Activated naive CD4-positive, alpha-beta T cell treated with anti-CD3 and anti-CD28 coated beads, Interleukin-2, amount 10 ng/mL, durations not matched to agents 7 days and 5 days (primary cell): ENCODE results near the gene COL6A1.
"Not testable (repeated sequence)": the region's sequence is repeated elsewhere in the genome, so short reads cannot be mapped to it uniquely, and the experiment has no call there.

Experiments used
- CTCF ChIA-PET: fragments of 350-600 bp; sonication (Branson Sonifier 250); formaldehyde crosslinking; loops from one replicate; lab custom pipeline; 2021; ENCODE audit warnings: antibody characterized with exemption; lab: Charles Lee
- DNase-seq: peaks from one replicate; pipeline ENCODE4 v3.0.0-alpha.2; 2020
- H3K27ac Mint-ChIP-seq: one replicate; pipeline ENCODE4 v1.8.0; 2021; ENCODE audit warnings: mild to moderate bottlenecking, moderate library complexity, mixed read lengths
- H3K27me3 Mint-ChIP-seq: one replicate; pipeline ENCODE4 v1.8.0; 2021; ENCODE audit warnings: mild to moderate bottlenecking, mixed read lengths
- H3K36me3 Mint-ChIP-seq: one replicate; pipeline ENCODE4 v1.8.0; 2021; ENCODE audit warnings: mixed read lengths
- H3K4me1 Mint-ChIP-seq: one replicate; pipeline ENCODE4 v1.8.0; 2021; ENCODE audit warnings: mixed read lengths
- H3K4me3 Mint-ChIP-seq: one replicate; pipeline ENCODE4 v1.8.0; 2021; ENCODE audit warnings: mild to moderate bottlenecking, moderate library complexity, mixed read lengths
- H3K9me3 Mint-ChIP-seq: one replicate; pipeline ENCODE4 v1.8.0; 2021; ENCODE audit warnings: mixed read lengths

COL6A1 gene

DNA sequence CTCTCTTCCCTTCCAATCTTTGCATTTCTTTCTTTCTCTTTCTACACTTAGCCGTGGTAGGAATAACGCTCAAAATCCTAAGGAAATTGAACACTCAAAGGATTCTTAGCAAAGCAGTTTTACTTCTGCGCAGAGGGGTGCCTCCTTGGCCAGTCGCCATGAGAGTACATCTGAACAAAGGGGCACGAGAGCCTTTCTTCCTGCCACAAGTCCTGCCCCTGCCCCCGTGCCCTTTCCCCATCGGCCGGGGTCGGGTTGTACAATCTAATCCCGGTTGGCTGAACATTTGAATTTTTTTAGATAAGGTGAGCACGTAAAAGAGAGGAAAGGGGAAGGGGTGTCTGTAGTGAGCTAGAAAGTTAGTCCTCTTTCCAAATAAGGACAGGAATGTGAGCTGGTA lies 28.6 kb upstream of the COL6A1 start:
- no peak overlapping the region for H3K4me3 Mint-ChIP-seq
- no peaks in the 10 kb centered on the region for H3K36me3 Mint-ChIP-seq
- CTCF ChIA-PET = no interaction called here
- H3K9me3 Mint-ChIP-seq = no peaks in the 10 kb centered on the region
- DNase-seq = no peak
- H3K4me1 Mint-ChIP-seq = no peaks in the 10 kb centered on the region
- peaks cover 29% of the 10 kb centered on the region for H3K27me3 Mint-ChIP-seq
- no peak overlapping the region for H3K27ac Mint-ChIP-seq

DNA sequence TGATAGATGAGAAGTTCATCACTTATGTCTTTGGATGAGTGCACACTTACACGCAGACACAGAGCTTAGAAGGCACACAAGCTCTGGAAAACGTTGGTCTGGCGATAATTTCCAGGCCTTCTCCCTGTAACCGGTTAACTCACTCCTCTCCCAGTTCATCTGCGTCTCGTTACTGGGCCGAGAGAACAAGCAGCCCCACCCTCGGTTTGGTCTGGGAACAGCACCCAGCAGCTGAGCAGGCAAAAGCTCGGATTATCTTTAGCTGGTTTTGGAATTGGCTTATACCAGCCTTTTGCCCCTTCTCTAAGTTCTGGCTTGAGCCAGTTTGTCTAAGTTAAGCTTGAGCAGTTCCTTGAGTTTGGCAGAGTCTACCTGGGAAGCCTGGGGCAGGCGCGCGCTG lies 27.3 kb upstream of the COL6A1 start:
- Mint-ChIP-seq H3K27me3 (peaks cover 33% of the 10 kb centered on the region), H3K9me3 (no peaks in the 10 kb centered on the region), H3K36me3 (no peaks in the 10 kb centered on the region), H3K4me1 (peaks cover 2% of the 10 kb centered on the region), H3K4me3 (no peak overlapping the region), H3K27ac (no peak overlapping the region)
- CTCF ChIA-PET = interaction anchor here (1.4 kb wide), 1 partner anchor 19 kb away, joined by 5 read pairs; no protein-coding TSS in a partner anchor
- DNase-seq = no peak

DNA sequence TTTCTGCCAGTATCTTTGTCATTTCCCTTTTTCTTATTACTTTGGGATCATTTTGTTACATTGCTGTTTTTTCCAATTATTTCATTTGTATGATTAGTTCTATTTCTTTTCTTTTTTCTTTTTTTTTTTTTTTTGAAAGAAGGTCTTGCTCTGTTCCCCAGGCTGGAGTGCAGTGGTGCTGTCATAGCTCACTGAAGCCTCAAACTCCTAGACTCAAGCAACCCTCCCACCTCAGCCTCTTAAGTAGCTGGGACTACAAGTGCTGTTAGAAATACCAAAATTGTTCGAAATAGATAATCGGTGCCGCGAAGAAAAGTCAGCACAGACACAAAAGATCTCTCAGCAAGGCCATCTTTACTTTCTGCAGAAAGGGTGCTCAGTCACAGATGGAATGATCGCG lies 26.6 kb upstream of the COL6A1 start:
- CTCF ChIA-PET = interaction anchor here (1.4 kb wide), 1 partner anchor 19 kb away, joined by 5 read pairs; no protein-coding TSS in a partner anchor

DNA sequence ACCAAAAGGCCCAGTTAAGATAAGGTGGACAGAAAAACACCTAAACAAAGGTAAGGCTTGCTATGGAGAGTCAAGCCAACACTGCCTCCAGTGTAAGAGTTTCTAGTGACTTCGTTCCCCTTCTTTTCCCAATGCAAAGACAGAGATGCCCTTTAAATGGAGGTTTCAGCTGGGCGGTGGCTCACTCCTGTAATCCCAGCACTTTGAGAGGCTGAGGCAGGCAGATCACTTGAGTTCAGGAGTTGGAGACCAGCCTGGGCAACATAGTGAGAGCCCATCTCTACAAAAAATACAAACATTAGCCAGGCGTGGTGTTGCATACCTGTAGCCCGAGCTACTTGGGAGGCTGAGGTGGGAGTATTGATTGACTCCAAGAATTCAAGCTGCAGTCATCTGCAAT lies 24.0 kb upstream of the COL6A1 start:
- CTCF ChIA-PET = no interaction called here
- Mint-ChIP-seq H3K36me3 (peaks cover 2% of the 10 kb centered on the region), H3K4me1 (peaks cover 2% of the 10 kb centered on the region), H3K4me3 (no peak overlapping the region), H3K27ac (no peak overlapping the region), H3K9me3 (peaks cover 14% of the 10 kb centered on the region), H3K27me3 (peaks cover 53% of the 10 kb centered on the region)
- DNase-seq = no peak

More for the DNA sequence above, 26.6 kb upstream of the COL6A1 start:
- no peak for DNase-seq
- Mint-ChIP-seq H3K36me3 (no peaks in the 10 kb centered on the region), H3K27me3 (peaks cover 39% of the 10 kb centered on the region), H3K4me3 (no peak overlapping the region), H3K4me1 (peaks cover 2% of the 10 kb centered on the region), H3K27ac (no peak overlapping the region), H3K9me3 (no peaks in the 10 kb centered on the region)

DNA sequence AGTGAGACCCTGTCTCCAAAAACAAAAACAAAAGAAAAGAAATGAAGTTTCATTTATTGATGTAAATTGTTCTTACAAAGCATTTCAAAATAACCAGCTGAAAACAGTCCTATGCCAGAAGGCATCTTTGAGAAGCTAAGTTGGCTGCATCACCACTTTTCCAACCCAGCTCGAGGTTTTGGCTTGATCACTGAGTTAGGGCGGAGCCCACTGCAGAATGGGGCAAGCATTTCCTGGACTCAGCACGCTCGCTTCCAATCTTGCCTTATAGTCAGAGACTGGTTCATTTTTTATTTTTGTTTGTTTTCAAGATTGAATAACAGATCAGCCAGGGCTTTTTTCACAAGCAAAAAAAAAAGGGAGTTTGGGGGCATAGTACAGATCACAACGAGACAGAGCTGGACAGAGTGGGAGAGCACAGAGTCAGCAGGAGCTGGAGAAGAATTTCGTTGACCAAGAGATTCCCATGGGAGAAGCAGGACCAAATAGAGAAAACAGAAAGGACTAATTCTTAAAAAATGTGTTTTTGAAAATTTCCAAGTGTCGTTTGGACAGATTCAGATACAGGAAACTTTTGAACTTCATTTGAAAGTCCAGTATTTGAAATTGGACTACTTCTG lies 23.5 kb upstream of the COL6A1 start:
- DNase-seq = no peak

DNA sequence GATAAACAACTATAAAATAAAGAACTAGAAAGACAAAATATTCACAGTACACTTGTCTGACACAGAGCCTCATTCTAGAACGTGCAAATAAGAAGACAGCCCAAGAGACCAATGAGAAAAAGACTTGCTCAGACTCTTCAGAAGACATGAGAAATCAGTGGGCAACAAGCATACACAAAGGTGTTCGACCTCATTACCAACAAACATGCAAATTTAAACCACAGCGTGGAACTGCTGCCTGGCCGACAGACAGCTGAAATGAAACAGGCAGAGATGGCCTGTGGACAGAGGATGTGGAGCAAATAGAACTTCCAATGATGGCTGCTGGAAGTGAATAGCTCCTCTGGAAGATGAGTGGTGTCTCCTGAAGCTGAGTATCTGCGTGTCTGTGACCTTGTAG lies 22.4 kb upstream of the COL6A1 start:
- Mint-ChIP-seq H3K27ac (no peak overlapping the region), H3K9me3 (peaks cover 25% of the 10 kb centered on the region), H3K4me3 (no peak overlapping the region), H3K27me3 (peaks cover 62% of the 10 kb centered on the region), H3K4me1 (peaks cover 2% of the 10 kb centered on the region), H3K36me3 (peaks cover 3% of the 10 kb centered on the region)
- CTCF ChIA-PET = no interaction called here
- DNase-seq = no peak

More for the DNA sequence above, 23.5 kb upstream of the COL6A1 start:
- H3K27me3 Mint-ChIP-seq = peaks cover 56% of the 10 kb centered on the region
- H3K36me3 Mint-ChIP-seq = peaks cover 2% of the 10 kb centered on the region
- peaks cover 19% of the 10 kb centered on the region for H3K9me3 Mint-ChIP-seq
- H3K27ac Mint-ChIP-seq = no peak overlapping the region
- CTCF ChIA-PET = no interaction called here
- no peak overlapping the region for H3K4me3 Mint-ChIP-seq
- H3K4me1 Mint-ChIP-seq = peaks cover 2% of the 10 kb centered on the region

DNA sequence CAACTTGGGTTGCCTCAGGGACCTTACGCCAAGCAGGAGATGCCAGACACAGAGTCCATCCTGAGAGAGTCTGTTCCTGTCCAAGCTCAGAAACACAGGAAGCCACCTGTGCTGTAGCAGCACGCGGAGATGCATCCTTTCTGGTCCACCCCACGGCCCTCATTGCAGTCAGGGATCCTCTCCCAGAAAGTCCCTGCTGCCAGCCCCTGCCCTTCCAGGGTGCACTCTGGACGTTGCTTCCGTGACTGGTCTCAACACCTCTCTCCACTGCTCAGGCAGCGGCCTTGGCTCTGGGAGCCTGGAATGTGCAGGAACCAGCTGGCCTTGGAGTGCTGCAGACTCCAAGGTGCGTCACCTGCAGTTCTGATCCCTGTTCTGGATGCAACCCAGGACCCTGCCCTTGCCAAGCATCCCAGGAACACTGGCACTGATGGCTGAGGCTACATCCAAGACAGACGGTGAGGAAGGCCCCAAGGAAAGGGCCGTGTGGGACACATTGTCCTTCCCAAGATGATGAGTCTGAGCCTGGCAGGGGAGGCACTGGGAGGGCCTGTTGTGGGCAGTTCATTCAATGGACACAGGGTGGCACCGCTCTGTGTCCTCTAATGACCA lies 21.7 kb upstream of the COL6A1 start:
- no peak for DNase-seq
- H3K9me3 Mint-ChIP-seq = peaks cover 28% of the 10 kb centered on the region
- H3K36me3 Mint-ChIP-seq = peaks cover 3% of the 10 kb centered on the region
- no peak overlapping the region for H3K27ac Mint-ChIP-seq
- H3K4me1 Mint-ChIP-seq = peaks cover 2% of the 10 kb centered on the region
- peaks cover 64% of the 10 kb centered on the region for H3K27me3 Mint-ChIP-seq
- no peak overlapping the region for H3K4me3 Mint-ChIP-seq
- CTCF ChIA-PET = no interaction called here

DNA sequence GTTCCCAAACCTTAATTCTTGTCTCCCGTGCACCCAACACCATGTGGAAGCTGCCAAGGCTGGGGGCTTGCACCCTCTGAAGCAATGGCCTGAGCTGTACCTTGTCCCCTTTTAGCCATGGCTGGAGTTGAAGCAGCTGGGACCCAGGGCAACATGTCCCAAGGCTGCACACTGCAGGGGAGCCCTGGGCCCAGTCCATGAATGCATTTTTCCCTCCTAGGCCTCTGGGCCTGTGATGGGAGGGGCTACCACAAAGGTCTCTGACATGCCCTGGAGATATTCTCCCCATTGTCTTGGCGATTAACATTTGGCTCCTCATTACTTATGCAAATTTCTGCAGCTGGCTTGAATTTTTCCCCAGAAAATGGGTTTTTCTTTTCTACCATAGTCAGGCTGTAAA lies 20.2 kb upstream of the COL6A1 start:
- CTCF ChIA-PET, H3K4me3 Mint-ChIP-seq, H3K36me3 Mint-ChIP-seq, DNase-seq, H3K4me1 Mint-ChIP-seq, H3K27ac Mint-ChIP-seq: not testable (repeated sequence)
- Mint-ChIP-seq H3K27me3 (peaks cover 64% of the 10 kb centered on the region), H3K9me3 (peaks cover 28% of the 10 kb centered on the region)

DNA sequence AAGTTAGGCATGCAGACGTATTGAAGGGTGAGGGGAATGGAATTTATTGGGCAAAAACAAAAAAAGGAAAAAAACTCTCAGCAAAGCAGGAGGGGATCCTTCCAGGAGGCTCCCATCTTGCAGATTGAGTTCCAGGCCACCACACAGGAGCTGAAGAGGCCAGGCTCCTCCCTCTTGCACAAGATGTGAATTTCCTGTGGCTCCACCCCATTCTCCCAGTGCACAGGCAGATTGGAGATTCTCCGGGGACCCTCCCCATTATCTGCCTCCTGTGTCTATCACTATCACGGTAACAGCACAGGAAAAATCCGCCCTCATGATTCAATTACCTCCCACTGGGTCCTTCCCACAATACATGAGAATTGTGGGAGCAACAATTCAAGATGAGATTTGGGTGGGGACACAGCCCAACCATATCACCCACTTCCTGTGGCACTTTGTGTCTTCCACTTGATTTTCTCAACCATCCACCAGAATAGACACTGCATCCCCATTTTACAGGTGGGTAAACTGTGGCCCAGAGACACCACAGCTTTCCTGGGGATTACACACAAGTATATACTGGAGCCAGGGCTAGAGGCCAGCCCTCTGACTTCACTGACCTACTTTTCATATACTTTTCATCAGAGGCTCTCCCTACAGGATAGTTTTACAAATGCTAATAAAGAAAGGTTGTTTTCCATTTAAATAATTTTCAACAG lies 18.9 kb upstream of the COL6A1 start:
- CTCF ChIA-PET = interaction anchor here (0.7 kb wide), 1 partner anchor 185 kb away, joined by 3 read pairs; no protein-coding TSS in a partner anchor
- no peak for DNase-seq
- Mint-ChIP-seq H3K27me3 (peaks cover 51% of the 10 kb centered on the region), H3K4me1 (peaks cover 2% of the 10 kb centered on the region), H3K36me3 (peaks cover 3% of the 10 kb centered on the region), H3K9me3 (peaks cover 28% of the 10 kb centered on the region), H3K27ac (no peak overlapping the region), H3K4me3 (no peak overlapping the region)

DNA sequence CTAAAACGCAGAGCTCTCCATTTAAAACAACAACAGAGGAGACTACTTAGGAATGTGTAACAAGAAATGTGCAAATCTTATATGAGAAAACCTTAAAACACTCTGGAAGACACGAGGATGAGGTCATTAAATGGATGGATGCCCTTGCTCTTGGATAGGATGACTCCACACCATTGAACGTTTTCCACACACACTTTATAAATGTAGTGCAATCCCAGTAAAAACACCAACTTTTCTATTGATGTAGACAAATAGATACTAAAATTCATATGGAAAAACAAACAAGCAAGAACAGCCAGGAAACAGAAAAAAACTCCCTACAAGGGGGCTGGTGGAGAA lies 18.4 kb upstream of the COL6A1 start:
- peaks cover 28% of the 10 kb centered on the region for H3K9me3 Mint-ChIP-seq
- H3K4me3 Mint-ChIP-seq = no peak overlapping the region
- peaks cover under 1% of the 10 kb centered on the region for H3K4me1 Mint-ChIP-seq
- peaks cover 46% of the 10 kb centered on the region for H3K27me3 Mint-ChIP-seq
- H3K36me3 Mint-ChIP-seq = peaks cover 3% of the 10 kb centered on the region
- no peak overlapping the region for H3K27ac Mint-ChIP-seq
- CTCF ChIA-PET = no interaction called here
- DNase-seq = no peak

DNA sequence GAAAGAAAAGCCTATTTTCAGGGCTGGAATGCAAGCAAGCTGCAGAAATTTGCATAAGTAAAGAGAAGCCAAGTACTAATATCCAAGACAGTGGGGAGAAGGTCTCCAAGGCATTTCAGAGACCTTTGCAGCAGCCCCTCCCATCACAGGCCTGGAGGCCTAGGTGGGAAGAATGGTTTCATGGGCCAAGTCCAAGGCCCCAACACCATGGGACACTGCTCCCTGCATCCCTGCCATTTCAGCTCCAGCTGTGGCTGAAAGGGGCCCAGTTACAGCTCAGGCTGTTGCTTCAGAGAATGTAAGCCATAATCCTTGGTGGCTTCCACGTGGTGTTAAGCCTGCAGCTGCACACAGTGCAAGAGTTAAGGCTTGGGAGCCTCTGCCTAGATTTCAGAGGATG lies 16.9 kb upstream of the COL6A1 start:
- H3K27ac Mint-ChIP-seq = no peak overlapping the region
- CTCF ChIA-PET = no interaction called here
- H3K27me3 Mint-ChIP-seq = peaks cover 36% of the 10 kb centered on the region
- H3K4me3 Mint-ChIP-seq = no peak overlapping the region
- peaks cover 28% of the 10 kb centered on the region for H3K9me3 Mint-ChIP-seq
- H3K36me3 Mint-ChIP-seq = peaks cover 3% of the 10 kb centered on the region
- H3K4me1 Mint-ChIP-seq = no peaks in the 10 kb centered on the region
- no peak for DNase-seq

DNA sequence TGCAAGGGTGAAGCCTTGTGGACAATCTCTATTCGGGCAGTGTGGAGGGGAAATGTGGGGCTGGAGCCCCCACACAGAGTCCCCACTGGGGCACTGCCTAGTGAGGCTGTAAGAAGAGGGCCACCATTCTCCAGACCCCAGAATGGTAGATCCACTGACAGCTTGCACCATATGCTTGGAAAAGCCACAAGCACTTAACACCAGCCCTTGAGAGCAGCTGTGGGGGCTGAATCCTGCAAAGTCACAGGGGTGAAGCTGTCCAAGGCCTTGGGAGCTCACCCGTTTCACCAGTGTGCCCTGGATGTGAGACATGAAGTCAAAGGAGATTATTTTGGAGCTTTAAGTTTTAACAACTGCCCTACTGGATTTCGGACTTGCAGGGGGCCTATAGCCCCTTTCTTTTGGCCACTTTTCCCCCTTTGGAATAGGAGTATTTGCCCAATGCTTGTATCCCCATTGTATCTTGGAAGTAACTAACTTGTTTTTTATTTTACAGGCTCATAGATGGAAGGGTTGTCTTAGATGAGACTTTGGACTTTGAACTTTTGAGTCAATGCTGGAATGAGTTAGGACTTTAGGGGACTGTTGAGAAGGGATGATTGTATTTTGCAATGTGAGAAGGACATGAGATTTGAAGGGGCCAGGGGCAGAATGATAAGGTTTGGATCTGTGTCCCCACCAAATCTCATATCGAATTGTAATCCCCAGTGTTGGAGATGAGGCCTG lies 16.3 kb upstream of the COL6A1 start:
- no peak overlapping the region for H3K27ac Mint-ChIP-seq
- CTCF ChIA-PET = no interaction called here
- H3K27me3 Mint-ChIP-seq = peaks cover 30% of the 10 kb centered on the region

DNA sequence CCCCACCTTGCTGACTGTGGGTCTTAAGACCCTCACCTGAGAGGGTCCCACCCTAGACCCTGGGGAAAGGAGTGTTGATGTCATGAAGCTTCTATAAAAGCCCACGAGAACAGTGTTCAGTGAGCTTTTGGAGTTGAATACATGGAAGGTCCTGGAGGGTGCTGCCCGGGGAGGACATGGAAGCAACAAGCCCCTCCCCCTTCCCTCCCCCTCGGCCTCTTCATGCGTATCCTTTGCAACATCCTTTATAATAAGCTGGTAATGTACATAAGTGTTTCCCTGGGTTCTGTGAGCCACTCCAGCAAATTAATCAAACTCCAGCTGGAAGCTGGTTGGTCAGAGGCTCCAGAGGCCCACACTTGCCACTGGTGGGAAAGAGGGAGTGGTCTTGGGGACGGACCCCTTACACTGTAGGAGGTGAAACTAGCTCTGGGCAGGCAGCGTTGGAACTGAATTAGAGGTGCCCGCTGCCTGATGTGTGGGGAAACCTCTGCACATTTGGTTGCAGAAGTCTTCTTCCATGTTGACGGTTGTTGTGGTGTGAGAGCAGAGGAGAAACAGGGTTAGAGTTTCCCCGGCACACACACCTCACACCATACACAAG lies 14.7 kb upstream of the COL6A1 start:
- Mint-ChIP-seq H3K4me1 (no peaks in the 10 kb centered on the region), H3K9me3 (peaks cover 18% of the 10 kb centered on the region), H3K27me3 (peaks cover 33% of the 10 kb centered on the region), H3K27ac (no peak overlapping the region), H3K4me3 (no peak overlapping the region), H3K36me3 (peaks cover 2% of the 10 kb centered on the region)
- DNase-seq = no peak
- CTCF ChIA-PET = no interaction called here

More for the DNA sequence above, 16.3 kb upstream of the COL6A1 start:
- H3K9me3 Mint-ChIP-seq = peaks cover 28% of the 10 kb centered on the region
- H3K4me3 Mint-ChIP-seq = no peak overlapping the region
- peaks cover 3% of the 10 kb centered on the region for H3K36me3 Mint-ChIP-seq
- no peak for DNase-seq
- no peaks in the 10 kb centered on the region for H3K4me1 Mint-ChIP-seq
